Adrenal gland (tissue), 12 donors: ENCODE data around the gene SLCO1B3. TPM values are rescaled to one million over a fixed set of nuclear protein-coding genes. Genes with fewer than 3 reads are reported as not detected.

Experiments
- DNase-seq, 7 donors: peaks; one replicate each; pipeline ENCODE4 v3.0.0-alpha.2; 2019 to 2020
- H3K27ac ChIP-seq, 5 donors: fragments of 200-600 bp; sonication (generic) in 4 of 5; 1 replicate in 3 of 5; 2 replicates in 2 of 5; pipeline versions ENCODE4 v1.5.1 to v1.8.0; 2016 to 2020; ENCODE audit warnings: mild to moderate bottlenecking in 1 of 5
- H3K27me3 ChIP-seq: fragments of 200-600 bp; 2 replicates; pipeline ENCODE4 v1.8.0; 2021
- H3K36me3 ChIP-seq, 2 donors: fragments of 200-600 bp; replicated peaks in 1 of 2; 1 replicate in 1 of 2; 2 replicates in 1 of 2; pipeline versions ENCODE4 v1.5.1 to v1.8.0; 2018 to 2022
- H3K4me1 ChIP-seq, 2 donors: fragments of 200-600 bp; replicated peaks in 1 of 2; 1 replicate in 1 of 2; 2 replicates in 1 of 2; pipeline versions ENCODE4 v1.5.1 to v1.8.0; 2018 to 2021
- H3K4me3 ChIP-seq, 4 donors: fragments of 200-600 bp; sonication (generic) in 3 of 4; one replicate each; pipeline ENCODE4 v1.5.1; 2016 to 2018
- H3K9me3 ChIP-seq, 3 donors: fragments of 200-600 bp; sonication (generic) in 1 of 3; replicated peaks in 1 of 3; 1 replicate in 2 of 3; 2 replicates in 1 of 3; pipeline versions ENCODE4 v1.5.1 to v1.8.0; 2016 to 2021
- CTCF ChIP-seq, 6 experiments: fragments of 450-650 bp in 4 of 6; fragments of 200-600 bp in 2 of 6; sonication (generic) in 1 of 6; IDR thresholded peaks; 1 replicate in 5 of 6; 2 replicates in 1 of 6; pipeline versions ENCODE4 v1.5.1 to v1.8.0; 2016 to 2021; ENCODE audit warnings: antibody characterized with exemption in 6 of 6, mild to moderate bottlenecking in 2 of 6, moderate library complexity in 1 of 6
- POLR2A ChIP-seq, 2 donors: fragments of 450-650 bp; IDR thresholded peaks; one replicate each; pipeline ENCODE4 v1.6.1; 2017; ENCODE audit warnings: antibody characterized with exemption in 2 of 2, mild to moderate bottlenecking in 2 of 2, moderate library complexity in 1 of 2
- WGBS, 4 donors: extraction: QIAGEN DNeasy Blood & Tissue Kit in 2 of 4; methylation state at CpG; one replicate each; pipeline versions ENCODE4 v1.1.5 to v1.1.7; 2013 to 2017; 5-methylcytosine and 5-hydroxymethylcytosine counted together
- intact Hi-C, 2 donors: fragments of 100-400 bp; cut with DNase I; formaldehyde crosslinking; loops; one replicate each; pipeline versions ENCODE4 v1.14.1 to v1.15.0; 2022 to 2023
- polyA plus RNA-seq, 3 donors: library from polyadenylated mRNA; stranded (reverse); fragments of 200-250 nt in 2 of 3; fragments of 350-450 nt in 1 of 3; fragmentation: Illumina TruSeq in 1 of 3; extraction: RNeasy Lipid Tissue Mini Kit (QIAGEN cat#74804) in 1 of 3; gene quantifications; one replicate each; pipeline ENCODE4 v1.2.3, GENCODE V29; 2013 to 2014
- total RNA-seq, 9 donors: library from RNA; depleted of rRNA in 4 of 9; stranded (reverse); fragments of >200 nt in 4 of 9; fragments of 120-200 nt in 1 of 9; fragmentation: NEBNext Ultra II Directional in 1 of 9; extraction: Animal tissue kit (Norgen Biotek cat#: 25700) in 1 of 9; gene quantifications; one replicate each; pipeline versions ENCODE4 v1.1.0 to v1.2.4, GENCODE V29; 2013 to 2023
- donor health status: healthy with polysubstance abuse.
- donor health status: Bipolar disorder and iron deficiency.
- donor health status: DM: yes; HTN: yes; CAD: no.
- donor health status: DM: no; HTN: no; CAD: no.
- donor health status: DM: no; HTN: no; CAD: no.
- donor health status: DM: yes; HTN: yes; CAD: no.

SLCO1B3 gene
- total and polyA plus RNA-seq, 12 donors = 0.07 TPM; not detected in 11

DNA sequence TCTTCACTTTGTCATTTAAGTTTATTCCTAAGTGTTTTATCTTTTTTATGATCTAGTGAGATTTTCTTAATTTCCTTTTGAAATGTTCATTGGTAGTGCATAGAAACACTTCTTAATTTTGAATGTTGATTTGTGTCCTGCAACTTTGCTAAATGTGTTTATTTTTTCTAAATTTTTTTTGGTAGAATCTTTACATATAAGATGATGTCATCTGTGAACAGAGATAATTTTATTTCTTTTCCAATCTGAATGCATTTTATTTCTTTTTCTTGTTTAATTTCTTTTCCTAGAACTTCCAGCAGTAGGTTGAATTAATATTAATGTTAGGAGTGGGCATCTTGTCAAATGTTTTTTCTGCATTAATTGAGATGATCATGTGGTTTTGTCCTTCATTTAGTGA is 42.1 kb downstream of the SLCO1B3 start:
- no peaks in the 10 kb centered on the region for H3K9me3 ChIP-seq
- intact Hi-C loops = no loop called here
- TF ChIP-seq POLR2A (IDR thresholded peaks at IDR 0.05) (no peak), CTCF (IDR thresholded peaks at IDR 0.05) (no peak)
- H3K4me1 ChIP-seq = no peaks in the 10 kb centered on the region
- no peak overlapping the region for H3K4me3 ChIP-seq
- no peak overlapping the region for H3K27ac ChIP-seq
- no peak for DNase-seq
- no peaks in the 10 kb centered on the region for H3K36me3 ChIP-seq
- no peaks in the 10 kb centered on the region for H3K27me3 ChIP-seq

DNA sequence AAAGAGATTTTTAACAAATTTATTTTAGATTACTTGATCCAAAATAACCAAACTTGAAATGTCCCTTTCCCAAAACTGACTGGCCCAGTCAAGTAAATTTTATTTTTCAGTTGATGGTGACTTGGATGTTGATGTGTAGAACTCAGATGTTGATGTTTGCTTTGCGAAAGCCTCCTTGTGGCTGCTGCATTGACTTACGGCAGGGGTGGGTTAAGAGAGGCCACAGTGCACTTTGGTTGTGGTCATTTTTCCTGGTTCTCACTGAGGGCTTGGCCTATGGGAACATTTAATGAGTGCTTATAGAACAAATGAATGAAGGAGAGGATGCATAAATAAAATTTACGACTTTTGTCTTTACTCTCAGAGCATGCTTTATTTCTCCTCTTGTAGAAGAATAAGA is 52.6 kb downstream of the SLCO1B3 start:
- no peak overlapping the region for H3K27ac ChIP-seq
- no peaks in the 10 kb centered on the region for H3K9me3 ChIP-seq
- DNase-seq = no peak
- no peaks in the 10 kb centered on the region for H3K36me3 ChIP-seq
- H3K4me3 ChIP-seq = no peak overlapping the region
- 78 to 84% (median 82%) methylated on average over 3 of the region's 3 CpGs for WGBS, 4 donors
- no peaks in the 10 kb centered on the region for H3K27me3 ChIP-seq
- intact Hi-C loops = no loop called here
- no peak for TF ChIP-seq POLR2A (IDR thresholded peaks at IDR 0.05)
- no peak for TF ChIP-seq CTCF (IDR thresholded peaks at IDR 0.05)
- no peaks in the 10 kb centered on the region for H3K4me1 ChIP-seq

DNA sequence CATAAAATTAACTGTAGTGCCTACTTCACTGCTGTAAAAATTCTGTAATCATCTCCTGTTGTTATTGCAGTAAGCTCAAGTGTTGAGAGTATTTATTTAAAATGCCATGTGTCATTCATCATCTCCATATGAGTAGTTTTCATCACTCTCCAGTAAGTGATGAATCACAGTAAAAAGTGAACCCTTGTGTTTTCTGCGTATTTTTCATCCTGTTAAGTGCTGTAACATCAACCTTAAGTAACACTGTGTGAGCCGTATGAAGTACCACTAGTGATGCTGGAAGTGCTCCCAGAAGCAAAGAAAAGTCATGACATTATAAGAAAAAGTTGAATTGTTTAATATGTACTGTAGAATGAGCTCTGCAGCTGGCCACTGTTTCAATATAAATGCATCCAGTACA is 55.4 kb downstream of the SLCO1B3 start:
- TF ChIP-seq CTCF (IDR thresholded peaks at IDR 0.05) (no peak), POLR2A (IDR thresholded peaks at IDR 0.05) (no peak)
- intact Hi-C loops = no loop called here
- Histone ChIP-seq H3K27me3 (no peaks in the 10 kb centered on the region), H3K36me3 (no peaks in the 10 kb centered on the region), H3K4me1 (no peaks in the 10 kb centered on the region), H3K9me3 (no peaks in the 10 kb centered on the region), H3K4me3 (no peak overlapping the region), H3K27ac (no peak overlapping the region)
- no peak for DNase-seq
- 19 to 41% (median 27%) methylated on average over 2 of the region's 2 CpGs for WGBS, 4 donors

GRCh38 chr12:20868277-20868676 is 57.8 kb downstream of the SLCO1B3 start:
- WGBS, 4 donors = 83 to 97% (median 93%) methylated on average over 2 of the region's 2 CpGs
- no peaks in the 10 kb centered on the region for H3K27me3 ChIP-seq
- intact Hi-C loops = no loop called here
- no peak for DNase-seq
- no peak overlapping the region for H3K27ac ChIP-seq
- no peak for TF ChIP-seq CTCF (IDR thresholded peaks at IDR 0.05)
- TF ChIP-seq POLR2A (IDR thresholded peaks at IDR 0.05) = no peak
- H3K36me3 ChIP-seq = no peaks in the 10 kb centered on the region
- no peak overlapping the region for H3K4me3 ChIP-seq
- no peaks in the 10 kb centered on the region for H3K9me3 ChIP-seq
- no peaks in the 10 kb centered on the region for H3K4me1 ChIP-seq
